ENCODE measurements around the gene CLSTN2. TPM values are rescaled to one million over a fixed set of nuclear protein-coding genes. Genes with fewer than 3 reads are reported as not detected.

CLSTN2 gene
- total and polyA plus RNA-seq, 2 of the 4 experiments (the other 2 are of a cell fraction), result under 0.01 to 0.07 TPM

- Histone ChIP-seq H3K36me3 (ENCODE audit: control insufficient read depth, insufficient read depth, low read length) (no peaks in the 10 kb centered on the region), H3K4ac (ENCODE audit: low read depth, low read length) (no peak overlapping the region), H3K4me2 (ENCODE audit: low read depth, low read length) (no peak overlapping the region), H3K79me1 (ENCODE audit: low read depth in 1 of 2, low read length in 2 of 2) (no peaks in the 10 kb centered on the region), H2AK5ac (ENCODE audit: low read depth, low read length) (no peak overlapping the region), H3K9ac (ENCODE audit: low read depth, low read length) (no peak overlapping the region), H3K4me1 (ENCODE audit: control insufficient read depth, insufficient read depth, low read length) (no peaks in the 10 kb centered on the region), H4K20me1 (ENCODE audit: insufficient read depth, low read length) (no peaks in the 10 kb centered on the region), H3K18ac (ENCODE audit: low read depth, low read length) (no peak overlapping the region), H3K9me3 (ENCODE audit: control insufficient read depth, insufficient read depth, low read length) (no peaks in the 10 kb centered on the region), H3K27ac (ENCODE audit: insufficient read depth, low read length) (no peak overlapping the region), H3K9me1 (ENCODE audit: insufficient read depth, low read length) (no peaks in the 10 kb centered on the region), H2BK120ac (ENCODE audit: low read depth, low read length) (no peak overlapping the region), H2BK20ac (ENCODE audit: low read depth, low read length) (no peak overlapping the region), H3K56ac (ENCODE audit: extremely low read depth, insufficient read depth, low read length) (no peak overlapping the region), H4K5ac (ENCODE audit: low read depth, low read length) (no peak overlapping the region), H2BK15ac (ENCODE audit: low read depth, low read length) (no peak overlapping the region), H3K23ac (ENCODE audit: low read depth, low read length) (no peak overlapping the region), H2AK9ac (replicated peaks; ENCODE audit: low read depth, low read length, poor library complexity) (no peak overlapping the region), H3K27me3 (ENCODE audit: control insufficient read depth, insufficient read depth, low read length) (no peaks in the 10 kb centered on the region), H3K14ac (replicated peaks; ENCODE audit: low read depth, low read length) (no peak overlapping the region), H4K91ac (ENCODE audit: insufficient read depth, low read depth, low read length) (no peak overlapping the region), H2AFZ (replicated peaks; ENCODE audit: low read length, poor library complexity) (no peak overlapping the region), H3K4me3 (ENCODE audit: insufficient read depth, low read depth, low read length) (no peak overlapping the region), H4K8ac (ENCODE audit: low read depth in 2 of 2, low read length in 2 of 2) (no peak overlapping the region), H2BK5ac (ENCODE audit: low read depth, low read length, poor library complexity, severe bottlenecking) (no peak overlapping the region)
- no TSS peak for BruUV-seq (replicated peaks)
- no peak for ATAC-seq (ENCODE audit: low read depth)
- WGBS, 2 experiments (ENCODE audit: extremely low coverage in 2 of 2, insufficient read length in 1 of 2), result 17% methylated on average over 1 of the region's 6 CpGs; no CpG with 5 or more reads in 1 of the 2 experiments
- dilution Hi-C loops (cut with HindIII; ENCODE audit: low sequenced_read_pairs, unreplicated experiment) (no loop called here), intact Hi-C loops (cut with micrococcal nuclease) (no loop called here), in situ Hi-C loops (cut with MboI; ENCODE audit: low sequenced_read_pairs) (no loop called here)
- POLR2A ChIA-PET (ENCODE audit: unreplicated experiment), result no interaction called here
- no peak for DNase-seq
- TF ChIP-seq CEBPB (IDR thresholded peaks at IDR 0.05; ENCODE audit: low read depth, low read length) (no peak), MAFK (IDR thresholded peaks at IDR 0.05; ENCODE audit: low read depth, low read length) (no peak), POLR2A (IDR thresholded peaks at IDR 0.05; ENCODE audit: low read depth, low read length) (no peak), SMC3 (IDR thresholded peaks at IDR 0.05; ENCODE audit: low read depth, low read length) (no peak), CHD1 (IDR thresholded peaks at IDR 0.05; ENCODE audit: low read depth, low read length) (no peak), FOS (IDR thresholded peaks at IDR 0.05; ENCODE audit: low read depth, low read length) (no peak)
- CTCF ChIA-PET, result no interaction called here
Measured at GRCh38 chr3:140391061-140391460, 456.1 kb downstream of the CLSTN2 start.

All from IMR-90 (cell line).